HEK293 (cell line): ENCODE data around the gene DRC3.

Source experiments
- CTCF ChIP-seq: fragments of 450-650 bp; formaldehyde crosslinking; IDR thresholded peaks from 2 replicates; pipeline ENCODE4 v1.5.1; 2016; ENCODE audit warnings: missing biosample characterization, missing genetic modification characterization
- PATZ1 ChIP-seq: fragments of 450-650 bp; formaldehyde crosslinking; IDR thresholded peaks from 2 replicates; pipeline ENCODE4 v1.5.1; 2016; ENCODE audit warnings: missing biosample characterization, missing genetic modification characterization
- REST ChIP-seq: fragments of 450-650 bp; formaldehyde crosslinking; IDR thresholded peaks from 2 replicates; pipeline ENCODE4 v1.5.1; 2016; ENCODE audit warnings: missing biosample characterization, missing genetic modification characterization
- SCRT1 ChIP-seq: fragments of 450-650 bp; formaldehyde crosslinking; IDR thresholded peaks from 2 replicates; pipeline ENCODE4 v1.5.1; 2016; ENCODE audit warnings: missing biosample characterization, missing genetic modification characterization, borderline replicate concordance
- SETDB1 ChIP-seq: IDR thresholded peaks from one replicate; pipeline ENCODE4 v1.6.1; 2017; ENCODE audit warnings: mild to moderate bottlenecking, low read length, moderate library complexity, mixed read lengths; ENCODE audit not compliant: insufficient read length
- TSHZ1 ChIP-seq: fragments of 450-650 bp; formaldehyde crosslinking; IDR thresholded peaks from 2 replicates; pipeline ENCODE4 v1.5.1; 2016; ENCODE audit warnings: missing biosample characterization, missing genetic modification characterization, borderline replicate concordance
- ZBTB8A ChIP-seq: fragments of 450-650 bp; formaldehyde crosslinking; IDR thresholded peaks from 2 replicates; pipeline ENCODE4 v1.5.1; 2016; ENCODE audit warnings: missing biosample characterization, missing genetic modification characterization
- ZNF18 ChIP-seq: fragments of 450-650 bp; formaldehyde crosslinking; IDR thresholded peaks from 2 replicates; pipeline ENCODE4 v1.5.1; 2016; ENCODE audit warnings: missing biosample characterization, missing genetic modification characterization
- ZNF19 ChIP-seq: fragments of 450-650 bp; formaldehyde crosslinking; IDR thresholded peaks from 2 replicates; pipeline ENCODE4; 2016; ENCODE audit warnings: missing biosample characterization, missing genetic modification characterization, low read depth
- ZNF24 ChIP-seq: fragments of 450-650 bp; formaldehyde crosslinking; IDR thresholded peaks from 2 replicates; pipeline ENCODE4 v1.5.1; 2016; ENCODE audit warnings: missing biosample characterization, missing genetic modification characterization
- ZNF48 ChIP-seq: fragments of 450-650 bp; formaldehyde crosslinking; IDR thresholded peaks from 2 replicates; pipeline ENCODE4 v1.5.1; 2016; ENCODE audit warnings: missing biosample characterization, missing genetic modification characterization
- ZNF510 ChIP-seq: fragments of 450-650 bp; formaldehyde crosslinking; IDR thresholded peaks from 2 replicates; pipeline ENCODE4 v1.5.1; 2018; ENCODE audit warnings: mild to moderate bottlenecking, missing genetic modification characterization, missing biosample characterization; ENCODE audit not compliant: insufficient replicate concordance
- ZNF558 ChIP-seq: fragments of 450-650 bp; formaldehyde crosslinking; IDR thresholded peaks from 2 replicates; pipeline ENCODE4 v1.5.1; 2016; ENCODE audit warnings: missing biosample characterization, missing genetic modification characterization

GRCh38 chr17:18055597-18055996, 82.9 kb downstream of the DRC3 start:
- TF ChIP-seq SETDB1 (no peak), ZNF24 (tag by site-specific recombination) (no peak), ZNF18 (tag by site-specific recombination) (no peak), SCRT1 (tag by site-specific recombination) (no peak), CTCF (tag by site-specific recombination) (no peak), PATZ1 (tag by site-specific recombination) (no peak), ZNF48 (no peak), REST (no peak), ZNF558 (tag by site-specific recombination) (no peak), ZNF510 (tag by site-specific recombination) (no peak), TSHZ1 (no peak), ZNF19 (tag by site-specific recombination) (no peak), ZBTB8A (no peak)
